ENCODE data around the gene SPATA31D4. TPM values are rescaled to one million over a fixed set of nuclear protein-coding genes. Genes with fewer than 3 reads are reported as not detected.

Gene SPATA31D4
- total RNA-seq, 4 donors from 2014 or later: not detected

DNA sequence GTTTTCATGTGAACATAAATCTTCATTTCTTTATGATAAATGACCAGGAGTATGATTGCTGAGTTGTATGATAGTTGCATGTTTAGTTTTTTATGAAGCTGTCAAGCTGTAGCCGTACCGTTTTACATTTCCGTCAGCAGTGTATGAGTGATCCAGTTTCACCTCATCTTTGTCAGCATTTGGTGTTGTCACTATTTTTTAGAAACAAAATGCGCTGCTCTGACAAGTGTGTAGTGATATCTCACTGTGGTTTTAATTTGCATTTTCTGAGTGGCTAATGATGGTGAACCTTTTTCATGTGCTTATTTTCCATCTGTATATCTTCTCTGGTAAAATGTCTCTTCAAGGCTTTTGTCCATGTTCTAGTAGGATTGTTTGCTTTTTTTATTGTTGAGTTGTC, 53.7 kb downstream of the SPATA31D4 start:
- DNase-seq (ENCODE audit: low spot score) (no peak), ATAC-seq (ENCODE audit: low FRiP score) (no peak)
- TF ChIP-seq, protein P1, sequence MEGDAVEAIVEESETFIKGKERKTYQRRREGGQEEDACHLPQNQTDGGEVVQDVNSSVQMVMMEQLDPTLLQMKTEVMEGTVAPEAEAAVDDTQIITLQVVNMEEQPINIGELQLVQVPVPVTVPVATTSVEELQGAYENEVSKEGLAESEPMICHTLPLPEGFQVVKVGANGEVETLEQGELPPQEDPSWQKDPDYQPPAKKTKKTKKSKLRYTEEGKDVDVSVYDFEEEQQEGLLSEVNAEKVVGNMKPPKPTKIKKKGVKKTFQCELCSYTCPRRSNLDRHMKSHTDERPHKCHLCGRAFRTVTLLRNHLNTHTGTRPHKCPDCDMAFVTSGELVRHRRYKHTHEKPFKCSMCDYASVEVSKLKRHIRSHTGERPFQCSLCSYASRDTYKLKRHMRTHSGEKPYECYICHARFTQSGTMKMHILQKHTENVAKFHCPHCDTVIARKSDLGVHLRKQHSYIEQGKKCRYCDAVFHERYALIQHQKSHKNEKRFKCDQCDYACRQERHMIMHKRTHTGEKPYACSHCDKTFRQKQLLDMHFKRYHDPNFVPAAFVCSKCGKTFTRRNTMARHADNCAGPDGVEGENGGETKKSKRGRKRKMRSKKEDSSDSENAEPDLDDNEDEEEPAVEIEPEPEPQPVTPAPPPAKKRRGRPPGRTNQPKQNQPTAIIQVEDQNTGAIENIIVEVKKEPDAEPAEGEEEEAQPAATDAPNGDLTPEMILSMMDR (IDR thresholded peaks at IDR 0.05): no peak

Small RNA genes within 50 kb of the gene (small RNA-seq; reads per million reads assigned to genes)
- gene RF00189 (not detected), gene RNA5SP287 (not detected)

Other genes starting within 250 kb of the SPATA31D4 start
- gene TLE1, start 238.9 kb upstream of the SPATA31D4 start, total RNA-seq: 100 to 1,000 TPM in 1 of 4 donors, 10 to 100 TPM in 3; 75.3 to 136 (median 80.1) TPM
- not detected for gene SPATA31D3, start 15.1 kb downstream of the SPATA31D4 start, total RNA-seq
- gene SPATA31D1, start 60.3 kb downstream of the SPATA31D4 start, total RNA-seq: not detected